ENCODE measurements around the gene TSNAXIP1.

Gene TSNAXIP1

DNA sequence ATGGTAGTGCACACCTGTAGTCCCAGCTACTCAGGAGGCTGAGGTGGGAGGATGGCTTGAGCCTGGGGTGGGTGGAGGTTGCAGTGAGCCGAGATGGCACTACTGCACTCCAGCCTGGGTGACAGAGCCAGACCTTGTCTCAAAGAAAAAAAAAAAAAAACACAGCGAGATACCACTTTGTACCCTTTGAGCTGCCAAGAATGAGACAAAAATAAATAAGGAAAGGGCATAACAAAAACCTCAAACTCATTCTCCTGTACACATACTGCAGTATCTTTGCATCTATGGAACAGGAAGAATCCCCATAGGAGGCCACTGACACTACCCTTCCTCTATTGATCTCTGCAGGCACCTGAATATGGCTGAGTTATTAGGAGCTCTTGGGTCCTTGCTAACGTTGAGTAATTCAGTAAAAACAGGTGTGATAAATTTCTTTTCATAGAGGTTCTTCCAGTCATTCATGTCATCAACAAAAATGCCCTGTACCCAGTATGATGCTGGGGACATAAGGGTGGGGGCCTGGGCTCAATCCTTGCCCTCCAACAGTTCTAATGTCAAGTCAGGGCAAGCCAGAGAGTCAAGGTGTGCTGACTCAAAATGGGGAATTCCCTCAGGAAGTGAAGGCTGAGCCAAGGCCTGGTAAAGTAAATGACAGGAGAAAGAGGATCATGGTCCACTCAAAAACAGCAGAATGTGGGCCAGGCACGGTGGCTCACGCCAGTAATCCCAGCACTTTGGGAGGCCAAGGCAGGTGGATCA lies 27.3 kb upstream of the TSNAXIP1 start:
- TF ChIP-seq, protein P1, sequence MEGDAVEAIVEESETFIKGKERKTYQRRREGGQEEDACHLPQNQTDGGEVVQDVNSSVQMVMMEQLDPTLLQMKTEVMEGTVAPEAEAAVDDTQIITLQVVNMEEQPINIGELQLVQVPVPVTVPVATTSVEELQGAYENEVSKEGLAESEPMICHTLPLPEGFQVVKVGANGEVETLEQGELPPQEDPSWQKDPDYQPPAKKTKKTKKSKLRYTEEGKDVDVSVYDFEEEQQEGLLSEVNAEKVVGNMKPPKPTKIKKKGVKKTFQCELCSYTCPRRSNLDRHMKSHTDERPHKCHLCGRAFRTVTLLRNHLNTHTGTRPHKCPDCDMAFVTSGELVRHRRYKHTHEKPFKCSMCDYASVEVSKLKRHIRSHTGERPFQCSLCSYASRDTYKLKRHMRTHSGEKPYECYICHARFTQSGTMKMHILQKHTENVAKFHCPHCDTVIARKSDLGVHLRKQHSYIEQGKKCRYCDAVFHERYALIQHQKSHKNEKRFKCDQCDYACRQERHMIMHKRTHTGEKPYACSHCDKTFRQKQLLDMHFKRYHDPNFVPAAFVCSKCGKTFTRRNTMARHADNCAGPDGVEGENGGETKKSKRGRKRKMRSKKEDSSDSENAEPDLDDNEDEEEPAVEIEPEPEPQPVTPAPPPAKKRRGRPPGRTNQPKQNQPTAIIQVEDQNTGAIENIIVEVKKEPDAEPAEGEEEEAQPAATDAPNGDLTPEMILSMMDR (IDR thresholded peaks at IDR 0.05): no peak
- peaks cover 34% of the 10 kb centered on the region for H3K4me1 Mint-ChIP-seq
- no peak overlapping the region for H3K27ac Mint-ChIP-seq
- H3K4me3 Mint-ChIP-seq: no peak overlapping the region
- H3K9me3 Mint-ChIP-seq: peaks cover 15% of the 10 kb centered on the region
- H3K36me3 Mint-ChIP-seq (ENCODE audit: low read depth): peaks cover 38% of the 10 kb centered on the region
- no peaks in the 10 kb centered on the region for H3K27me3 Mint-ChIP-seq (ENCODE audit: low read depth, poor library complexity)
- no peak for DNase-seq

DNA sequence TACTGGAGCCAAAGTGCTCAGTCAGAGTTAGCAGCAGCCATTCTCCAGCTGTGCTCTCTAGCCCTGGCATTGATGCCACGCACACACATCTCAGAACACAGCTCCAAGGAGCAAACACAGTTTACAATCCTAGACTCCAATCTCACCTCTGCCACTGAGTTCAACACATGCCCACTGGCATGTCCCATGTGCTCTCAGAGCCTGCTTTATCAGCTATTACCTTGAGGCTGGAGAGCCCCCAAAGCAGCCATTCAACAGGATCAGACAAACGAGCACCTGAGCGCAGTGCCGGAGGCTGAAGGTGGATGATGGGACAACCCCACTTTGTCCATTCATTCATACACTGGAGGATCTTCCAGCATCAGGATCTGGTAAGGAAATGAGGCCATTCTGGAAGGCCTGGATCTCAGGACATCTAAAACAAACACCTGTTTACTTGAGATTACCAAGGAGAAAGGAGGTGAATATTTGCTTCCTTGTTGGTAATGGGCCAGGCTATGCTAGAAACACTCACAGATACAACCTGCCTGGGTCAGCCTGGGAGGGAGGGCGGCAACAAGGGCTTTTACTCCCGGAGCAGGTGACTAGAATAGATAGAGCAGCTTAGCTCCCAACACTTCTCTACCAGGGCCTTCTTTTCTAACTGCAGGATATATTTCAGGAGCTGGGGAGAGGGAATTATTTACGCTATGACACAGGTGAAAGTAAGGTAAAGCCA lies 25.7 kb upstream of the TSNAXIP1 start:
- TF ChIP-seq, protein P1 (IDR thresholded peaks at IDR 0.05): no peak
- no peak for DNase-seq

DNA sequence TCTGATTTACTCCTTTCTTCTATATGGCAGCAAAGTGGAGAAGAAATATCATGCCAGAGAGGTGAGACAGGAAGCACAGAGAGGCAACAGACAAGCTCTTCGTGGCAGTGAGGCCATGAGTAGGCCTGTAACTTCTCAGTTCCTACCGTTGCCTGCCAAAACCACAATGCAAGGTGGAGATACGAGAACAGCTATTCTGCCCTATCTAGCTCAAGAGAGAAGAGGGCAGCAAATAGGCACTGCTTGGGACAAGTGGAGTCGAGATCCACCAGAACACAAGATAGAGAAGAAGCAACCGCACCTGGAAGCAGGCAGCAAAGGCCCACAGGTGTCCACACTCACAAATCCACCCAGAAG lies 25.1 kb upstream of the TSNAXIP1 start:
- TF ChIP-seq, protein P1 (IDR thresholded peaks at IDR 0.05): no peak
- H3K9me3 Mint-ChIP-seq: peaks cover 10% of the 10 kb centered on the region
- peaks cover 47% of the 10 kb centered on the region for H3K36me3 Mint-ChIP-seq (ENCODE audit: low read depth)
- no peak overlapping the region for H3K4me3 Mint-ChIP-seq
- H3K27me3 Mint-ChIP-seq (ENCODE audit: low read depth, poor library complexity): no peaks in the 10 kb centered on the region
- no peak for DNase-seq
- peaks cover 29% of the 10 kb centered on the region for H3K4me1 Mint-ChIP-seq
- no peak overlapping the region for H3K27ac Mint-ChIP-seq

More for the DNA sequence above, 25.7 kb upstream of the TSNAXIP1 start:
- peaks cover 10% of the 10 kb centered on the region for H3K9me3 Mint-ChIP-seq
- no peaks in the 10 kb centered on the region for H3K27me3 Mint-ChIP-seq (ENCODE audit: low read depth, poor library complexity)
- peaks cover 41% of the 10 kb centered on the region for H3K36me3 Mint-ChIP-seq (ENCODE audit: low read depth)
- peaks cover 29% of the 10 kb centered on the region for H3K4me1 Mint-ChIP-seq
- no peak overlapping the region for H3K27ac Mint-ChIP-seq
- H3K4me3 Mint-ChIP-seq: no peak overlapping the region

DNA sequence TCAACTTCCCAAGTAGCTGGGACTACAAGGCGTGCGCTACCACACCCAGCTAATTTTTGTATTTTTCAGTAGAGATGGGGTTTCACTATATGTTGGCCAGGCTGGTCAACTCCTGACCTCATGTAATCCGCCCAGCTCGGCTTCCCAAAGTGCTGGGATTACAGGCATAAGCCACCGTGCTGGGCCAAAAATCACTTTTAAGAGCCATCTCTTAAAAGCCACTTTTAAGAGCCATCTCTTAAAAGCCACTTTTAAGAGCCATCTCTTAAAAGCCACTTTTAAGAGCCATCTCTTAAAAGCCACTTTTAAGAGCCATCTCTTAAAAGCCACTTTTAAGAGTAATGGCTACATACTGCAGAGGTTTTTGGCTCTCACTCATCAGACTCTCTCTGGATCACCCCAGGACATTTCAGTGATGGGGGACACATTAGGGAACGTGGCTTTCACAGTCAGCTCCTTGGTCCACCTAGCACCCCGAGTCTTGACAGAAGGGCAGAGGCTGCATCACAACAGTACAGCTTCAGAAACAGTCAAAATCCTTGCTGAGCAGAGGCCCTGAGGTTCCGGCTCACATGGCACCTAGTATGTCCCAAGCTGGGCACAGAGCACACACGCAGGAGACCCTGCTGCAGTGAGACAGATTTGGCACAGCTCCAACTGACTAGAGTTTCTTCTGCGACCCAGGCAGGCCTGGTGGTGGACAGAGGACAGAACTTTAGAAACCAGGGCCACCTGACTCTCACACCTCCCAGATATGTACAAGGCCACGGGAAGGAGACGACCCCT lies 23.9 kb upstream of the TSNAXIP1 start:
- Mint-ChIP-seq H3K9me3 (peaks cover 10% of the 10 kb centered on the region), H3K27ac (peak overlapping the region; percentile 36), H3K4me3 (no peak overlapping the region), H3K27me3 (ENCODE audit: low read depth, poor library complexity) (no peaks in the 10 kb centered on the region), H3K4me1 (peaks cover 29% of the 10 kb centered on the region), H3K36me3 (ENCODE audit: low read depth) (peaks cover 50% of the 10 kb centered on the region)
- TF ChIP-seq, protein P1 (IDR thresholded peaks at IDR 0.05): no peak
- no peak for DNase-seq

DNA sequence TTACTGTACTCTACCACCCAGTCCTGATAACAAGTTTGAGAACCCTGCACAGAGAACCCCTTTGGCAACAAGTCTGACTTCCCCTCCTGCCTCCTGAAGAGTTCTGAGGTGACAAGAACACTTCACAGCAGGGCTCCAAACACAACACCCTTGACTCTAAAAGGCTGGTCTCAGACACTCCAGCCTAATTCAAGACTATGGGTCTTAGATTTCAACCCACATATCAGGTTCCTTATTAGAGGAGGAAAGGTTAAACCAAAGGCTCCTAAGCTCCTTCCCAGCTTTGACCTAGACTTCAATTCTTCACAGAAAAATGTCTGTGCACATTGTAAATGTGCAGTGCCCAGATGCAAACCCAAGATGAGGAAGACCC lies 23.4 kb upstream of the TSNAXIP1 start:
- TF ChIP-seq, protein P1 (IDR thresholded peaks at IDR 0.05): no peak
- Mint-ChIP-seq H3K4me1 (peaks cover 29% of the 10 kb centered on the region), H3K27me3 (ENCODE audit: low read depth, poor library complexity) (no peaks in the 10 kb centered on the region), H3K4me3 (no peak overlapping the region), H3K27ac (peak overlapping the region; percentile 36), H3K36me3 (ENCODE audit: low read depth) (peaks cover 44% of the 10 kb centered on the region), H3K9me3 (peaks cover 10% of the 10 kb centered on the region)
- DNase-seq: no peak
